ENCODE measurements around the gene MPZL3.
"Not testable (repeated sequence)": the region's sequence is repeated elsewhere in the genome, so short reads cannot be mapped to it uniquely, and the experiment has no call there.

MPZL3 gene

DNA sequence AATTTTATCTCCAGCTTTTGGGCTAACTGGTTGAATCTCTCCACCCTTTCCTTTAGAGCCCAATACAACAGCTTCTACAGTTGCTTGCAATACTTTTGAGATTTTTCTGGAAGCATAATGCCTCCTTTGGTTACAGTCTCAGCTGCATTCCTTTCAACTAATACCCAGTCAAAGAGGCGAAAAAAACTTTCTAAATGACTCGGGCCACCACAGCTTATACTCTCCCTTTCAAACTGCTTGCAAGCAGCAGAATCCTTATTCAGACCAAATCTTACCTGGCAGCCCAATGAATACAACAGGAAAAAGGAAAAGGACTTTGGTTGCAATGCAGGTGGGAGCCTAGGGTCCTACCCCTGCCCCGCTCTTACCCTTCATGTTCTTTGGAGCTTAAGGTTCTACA lies 43.1 kb downstream of the MPZL3 start:
- DNase-seq, result no peak

DNA sequence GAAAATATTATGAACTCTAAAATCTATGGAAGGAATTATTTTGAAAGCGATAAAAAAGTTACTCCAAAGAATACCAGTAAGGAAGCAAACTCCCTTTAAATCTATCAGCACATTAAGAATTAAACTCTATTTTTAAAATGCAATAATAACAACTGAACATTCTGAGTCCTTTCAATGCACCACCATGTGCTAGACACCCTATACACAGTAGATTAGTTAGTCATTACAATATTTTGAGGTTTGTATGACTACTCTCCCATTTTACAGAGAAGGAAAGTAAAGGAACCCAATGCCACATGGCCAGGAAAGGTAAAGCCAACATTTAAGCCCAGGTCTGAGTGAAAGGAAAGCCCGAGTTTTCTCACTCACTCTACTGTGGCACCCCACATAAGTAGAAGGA lies 45.1 kb downstream of the MPZL3 start:
- DNase-seq, result no peak

DNA sequence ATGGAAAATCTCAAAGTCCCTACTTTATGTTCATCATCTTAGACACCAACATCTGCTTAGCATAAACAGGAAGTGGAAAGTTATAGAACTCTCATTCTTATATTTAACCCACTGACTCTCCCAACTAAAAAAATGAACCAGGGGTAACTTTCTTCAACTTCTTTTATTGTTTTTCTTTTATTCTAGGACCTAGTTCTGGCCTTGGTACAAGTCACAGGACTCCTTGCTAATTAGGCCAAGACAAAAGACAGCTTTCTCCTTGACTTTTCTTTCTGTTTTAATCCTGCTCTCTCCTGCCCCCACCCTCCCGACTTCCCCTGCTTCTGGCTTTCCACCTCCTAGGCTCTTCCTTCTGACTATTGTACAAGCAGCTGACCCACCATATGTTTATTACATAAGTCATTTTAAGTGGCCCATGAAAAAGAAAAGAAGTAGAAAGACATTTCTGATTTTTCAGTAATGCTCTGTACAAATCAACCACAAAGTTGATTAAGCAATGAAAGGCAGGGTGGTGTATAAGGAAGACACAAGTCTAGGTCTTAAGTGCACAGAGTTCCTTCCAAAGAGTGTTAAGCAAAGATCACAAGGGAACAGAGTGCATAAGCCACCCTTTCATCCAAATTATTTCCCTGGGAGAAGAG lies 45.7 kb downstream of the MPZL3 start:
- no peak for DNase-seq

DNA sequence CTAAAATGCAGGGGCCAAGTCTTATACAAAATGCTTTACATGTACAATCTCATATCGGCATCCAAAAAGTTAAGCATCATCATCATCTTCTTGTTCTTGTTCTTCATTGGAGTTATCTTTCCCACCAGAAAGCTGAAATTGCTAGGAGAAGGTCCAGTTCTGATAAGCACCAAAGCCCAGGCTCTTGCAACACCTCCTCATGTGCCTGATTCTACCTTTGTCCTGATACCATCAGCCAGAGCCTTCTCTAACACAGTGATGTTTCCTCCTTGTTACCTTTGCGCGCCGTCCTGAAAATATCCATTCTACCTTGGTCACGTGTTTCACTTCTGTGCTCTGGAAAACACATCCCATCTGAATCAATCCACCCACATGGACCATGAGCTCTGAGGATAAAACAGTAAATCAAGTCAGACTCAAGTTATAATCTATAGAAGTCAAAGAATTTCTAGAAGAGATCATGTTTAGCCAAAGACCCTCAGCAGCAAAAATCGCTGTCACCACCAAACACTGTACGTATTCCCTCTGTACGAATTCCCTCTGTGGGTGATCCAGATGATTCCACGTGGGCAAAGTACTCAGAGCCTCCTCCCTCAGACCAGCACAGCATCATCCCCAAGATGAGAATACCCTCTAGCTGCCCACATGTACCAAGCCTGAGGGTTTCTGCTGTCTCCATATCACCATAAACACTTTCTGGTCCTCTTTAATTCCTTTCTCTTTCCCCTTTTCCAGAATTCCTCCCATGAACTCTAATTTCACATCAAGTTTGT lies 46.4 kb downstream of the MPZL3 start:
- no peak for DNase-seq

DNA sequence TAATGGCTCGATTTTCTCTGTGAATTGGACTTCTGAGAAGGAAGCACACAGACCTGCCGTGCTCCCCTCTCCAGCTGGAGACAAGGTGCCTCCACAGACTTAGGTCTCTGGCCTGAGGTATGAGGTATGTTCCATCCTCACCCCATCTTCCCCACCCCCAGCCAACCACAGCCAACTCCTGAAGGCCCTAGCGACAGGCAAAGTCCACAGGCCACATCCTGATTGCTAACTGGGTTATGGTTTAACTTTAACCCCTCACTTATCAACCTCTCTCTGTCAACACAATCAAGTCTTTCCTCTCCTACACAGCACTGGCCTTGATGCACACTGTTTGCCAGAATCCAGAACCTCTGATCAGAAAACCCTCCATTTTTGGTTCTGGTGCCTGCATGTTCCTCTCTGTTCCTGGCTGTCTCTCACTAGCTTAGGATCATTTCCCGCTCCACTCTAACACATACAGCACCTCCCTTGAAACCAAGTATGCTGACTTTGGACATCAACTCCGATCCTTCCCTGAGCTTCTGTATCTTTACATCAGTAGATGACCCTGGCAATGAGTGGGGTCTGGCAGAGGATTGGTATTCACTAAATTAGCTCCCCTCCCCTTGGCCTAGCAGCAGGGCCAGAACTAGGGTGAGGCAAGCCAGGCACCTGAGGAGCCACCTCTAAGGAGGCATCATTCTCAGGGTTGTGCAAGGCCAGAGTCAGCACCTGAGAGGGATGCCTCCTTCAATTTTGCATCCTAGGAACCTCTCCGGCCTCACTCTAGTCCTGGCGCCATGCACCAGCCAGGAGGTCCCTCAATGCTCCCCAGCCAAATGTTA lies 49.4 kb downstream of the MPZL3 start:
- DNase-seq, result no peak

DNA sequence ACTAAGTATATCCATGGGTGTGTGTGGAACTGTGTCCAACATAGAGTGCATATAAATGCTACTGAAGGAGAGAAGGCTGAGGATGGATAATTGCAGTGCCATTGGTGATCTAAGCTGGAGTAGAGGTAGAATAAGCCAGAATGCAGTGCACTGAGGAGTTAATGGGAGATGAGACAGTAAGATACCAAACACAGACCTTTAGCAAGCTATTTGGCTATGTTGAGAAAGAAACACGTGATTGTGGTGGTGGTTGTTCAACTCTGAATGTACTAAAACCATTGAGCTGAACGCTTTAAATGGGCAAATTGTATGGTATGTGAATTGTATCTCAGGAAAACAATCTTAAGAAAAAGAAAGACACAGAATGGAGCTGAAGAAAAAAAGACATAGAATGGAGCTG lies 50.2 kb downstream of the MPZL3 start:
- no peak for DNase-seq

DNA sequence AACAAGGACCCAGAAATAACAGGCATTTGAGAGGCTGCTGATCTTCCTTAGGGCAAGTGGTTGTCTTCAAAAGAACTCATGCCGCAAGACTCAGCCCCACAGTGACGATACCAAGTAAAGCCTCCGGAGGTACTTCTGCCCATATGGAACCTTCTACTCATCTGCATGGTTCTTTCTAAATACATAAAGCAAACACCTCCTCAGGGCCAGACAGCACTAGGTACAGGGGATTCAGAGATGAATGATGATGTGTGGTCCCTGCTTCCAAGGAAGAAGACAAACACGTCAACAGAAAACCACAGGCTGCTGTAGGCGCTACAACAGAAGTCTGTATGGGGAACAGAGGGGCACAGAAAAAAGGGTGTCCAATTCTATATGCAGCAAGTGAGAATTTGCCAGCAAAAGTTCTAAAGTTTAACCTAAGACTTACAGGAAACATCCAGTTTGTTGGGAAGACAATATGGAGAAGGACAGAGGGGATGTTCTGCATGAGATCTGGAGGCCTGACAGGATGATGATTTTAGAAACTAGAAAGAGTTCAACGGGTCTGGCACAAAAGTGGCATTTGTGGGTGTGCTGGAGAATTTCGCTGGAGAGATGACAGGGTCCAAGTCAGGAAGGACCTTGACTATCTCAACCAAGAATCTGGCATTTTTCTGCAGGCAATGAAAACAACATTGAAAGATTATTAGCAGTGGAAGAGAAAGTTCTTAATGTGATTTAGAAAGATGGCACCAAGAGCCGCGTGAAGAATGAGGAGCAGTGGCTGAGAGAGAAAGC lies 51.1 kb downstream of the MPZL3 start:
- DNase-seq, result no peak

DNA sequence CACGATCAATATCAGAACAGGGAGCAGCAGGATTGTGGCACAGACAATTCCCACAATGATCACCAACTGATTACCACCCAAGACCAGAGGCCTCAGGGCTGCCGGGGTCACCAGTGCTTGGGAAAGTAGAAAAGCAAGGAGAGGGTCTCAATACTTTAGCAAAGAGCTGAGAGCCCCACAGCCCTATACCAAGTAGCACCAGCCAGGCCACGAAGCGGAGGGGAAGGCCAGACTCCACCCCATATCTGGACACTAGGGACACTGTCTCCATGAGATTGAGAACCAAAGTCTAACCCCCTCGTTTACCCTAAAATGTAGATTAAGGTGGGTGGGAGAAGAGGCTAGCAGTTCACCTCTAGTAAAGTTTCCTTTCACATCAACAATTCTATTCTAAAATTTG lies 51.7 kb downstream of the MPZL3 start:
- DNase-seq, result no peak

DNA sequence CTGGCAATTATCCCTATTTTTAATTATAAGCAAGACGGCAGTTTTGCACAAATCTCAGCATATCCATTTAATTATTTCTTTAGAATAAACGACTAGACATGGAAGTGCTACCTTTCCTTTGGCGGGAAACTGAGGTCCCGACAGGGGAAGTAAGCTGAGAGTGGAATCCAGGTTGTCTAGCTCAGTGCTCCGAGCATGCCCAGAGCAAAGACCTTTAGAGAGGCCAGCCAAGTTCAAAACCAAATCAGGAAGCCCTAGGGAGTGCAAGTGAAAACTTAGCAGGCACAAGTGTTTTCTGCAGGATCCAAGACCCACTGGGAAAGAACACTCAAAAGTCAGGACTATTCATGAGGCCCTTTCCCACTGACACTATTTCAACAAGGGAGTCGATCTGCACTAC lies 53.0 kb downstream of the MPZL3 start:
- no peak for DNase-seq

DNA sequence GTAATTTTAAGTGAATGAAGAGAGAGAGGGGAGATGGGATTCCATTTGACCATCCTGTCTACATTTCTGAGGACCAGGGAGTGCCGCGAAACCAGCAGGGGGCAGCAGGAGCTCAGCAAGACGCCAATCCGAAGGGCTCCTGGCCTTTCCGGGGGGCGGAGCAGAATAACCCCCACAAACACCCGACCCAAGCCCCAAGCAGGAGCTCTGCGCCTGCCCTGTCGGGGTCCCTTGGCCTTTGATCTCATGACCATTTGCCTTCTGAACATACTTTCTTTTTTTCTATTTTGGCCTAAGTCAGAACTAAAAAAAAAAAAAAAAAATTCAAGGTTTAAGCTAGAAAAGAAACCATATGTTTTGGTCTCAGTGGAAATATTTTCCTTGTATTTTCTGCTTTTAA lies 53.8 kb downstream of the MPZL3 start:
- peak; percentile 5 for DNase-seq

DNA sequence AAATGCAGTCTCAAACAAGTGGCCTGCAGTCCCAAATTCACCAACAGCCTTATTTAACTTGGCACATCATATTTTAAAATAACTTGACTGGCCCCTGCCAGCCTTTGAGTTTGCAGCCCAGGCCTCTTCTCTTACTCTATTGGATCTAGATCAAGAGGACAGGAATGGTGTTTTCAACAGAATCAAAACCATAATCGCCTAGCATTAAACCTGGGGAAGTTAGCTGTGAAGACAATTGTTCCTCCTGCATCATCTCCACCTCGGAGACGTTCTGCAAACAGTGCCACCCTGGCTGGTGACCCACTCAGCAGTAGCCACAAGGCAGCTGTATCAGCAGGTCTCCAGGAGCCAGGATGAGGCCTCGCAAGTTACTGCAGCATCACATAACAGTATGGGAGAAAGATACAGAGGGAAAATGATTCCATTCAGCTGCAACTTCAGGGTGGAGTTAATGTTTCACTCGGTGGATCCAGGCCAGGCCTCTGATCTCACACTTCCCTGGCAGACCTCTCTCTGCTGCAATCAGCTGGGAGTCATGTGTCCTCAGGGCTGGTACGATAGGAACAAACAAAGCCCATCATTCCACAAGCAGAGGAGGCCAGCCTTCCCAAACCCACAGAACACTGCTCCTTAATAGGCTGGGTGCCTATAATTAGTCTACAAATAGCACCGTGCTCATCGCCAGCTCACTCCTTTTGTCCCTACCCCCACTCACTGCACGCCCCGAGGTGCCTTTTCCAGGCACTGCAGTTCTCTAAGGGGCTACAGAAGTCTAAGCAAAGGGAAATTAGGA lies 57.1 kb downstream of the MPZL3 start:
- peak; percentile 56 for DNase-seq

DNA sequence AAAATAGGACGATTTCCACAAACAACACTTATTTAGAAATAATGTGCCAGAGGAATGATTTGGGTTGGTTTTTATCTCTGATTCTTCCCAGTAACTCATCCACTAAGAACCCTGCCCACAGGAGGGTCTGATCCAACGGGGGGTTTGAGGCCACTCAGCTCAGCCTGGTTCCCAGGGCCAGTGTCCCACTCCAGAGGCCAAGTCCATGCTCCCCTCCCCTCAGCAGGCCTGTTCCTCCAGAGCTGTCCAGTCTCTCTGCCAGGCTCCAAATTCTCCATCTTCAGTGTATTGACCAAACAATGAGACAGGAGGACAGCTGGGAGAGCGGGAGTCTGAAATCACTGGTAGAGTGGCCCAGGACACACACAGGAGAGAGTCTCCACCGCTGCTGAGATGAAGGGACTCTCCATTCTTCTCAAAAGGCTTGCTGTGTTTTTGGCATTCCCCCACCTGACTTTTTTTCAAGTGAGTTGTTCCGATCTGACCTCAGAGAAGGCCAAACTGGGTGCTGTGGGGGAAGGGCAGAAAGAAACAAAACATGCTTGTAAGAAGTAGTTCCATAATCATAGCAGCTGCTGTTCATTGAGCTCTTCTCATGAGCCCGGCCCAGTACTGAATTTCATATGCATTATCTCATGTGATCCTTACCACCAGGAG lies 58.1 kb downstream of the MPZL3 start:
- DNase-seq, result no peak

DNA sequence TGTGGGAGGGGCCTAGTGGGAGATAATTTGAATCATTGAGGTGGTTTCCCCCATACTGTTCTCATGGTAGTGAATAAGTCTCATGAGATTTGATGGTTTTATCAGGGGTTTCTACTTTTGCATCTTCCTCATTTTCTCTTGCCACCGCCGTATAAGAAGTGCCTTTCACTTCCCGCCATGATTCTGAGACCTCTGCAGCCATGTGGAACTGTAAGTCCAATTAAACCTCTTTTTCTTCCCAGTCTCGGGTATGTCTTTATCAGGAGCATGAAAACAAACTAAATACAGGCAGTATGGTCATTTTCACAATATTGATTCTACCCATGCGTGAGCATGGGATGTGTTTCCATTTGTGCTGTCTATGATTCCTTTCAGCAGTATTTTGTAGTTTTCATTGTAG lies 59.3 kb downstream of the MPZL3 start:
- not testable (repeated sequence) for DNase-seq

DNA sequence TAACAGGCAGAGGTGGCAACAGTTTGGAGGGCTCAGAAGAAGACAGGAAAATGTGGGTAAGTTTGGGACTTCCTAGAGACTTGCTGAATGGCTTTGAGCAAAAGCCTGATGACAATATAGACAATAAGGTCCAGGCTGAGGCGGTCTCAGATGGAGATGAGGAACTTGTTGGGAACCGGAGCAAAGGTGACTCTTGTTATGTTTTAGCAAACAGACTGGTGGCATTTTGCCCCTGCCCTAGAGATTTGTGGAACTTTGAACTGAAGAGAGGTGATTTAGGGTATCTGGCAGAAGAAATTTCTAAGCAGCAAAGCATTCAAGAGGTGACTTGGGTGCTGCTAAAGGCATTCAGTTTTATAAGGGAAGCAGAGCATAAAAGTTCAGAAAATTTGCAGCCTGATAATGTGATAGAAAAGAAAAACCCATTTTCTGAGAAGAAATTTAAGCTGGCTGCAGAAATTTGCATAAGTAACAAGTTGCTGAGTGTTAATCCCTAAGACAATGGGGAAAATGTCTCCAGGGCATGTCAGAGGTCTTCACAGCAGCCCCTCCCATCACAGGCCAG lies 61.1 kb downstream of the MPZL3 start:
- not testable (repeated sequence) for DNase-seq

DNA sequence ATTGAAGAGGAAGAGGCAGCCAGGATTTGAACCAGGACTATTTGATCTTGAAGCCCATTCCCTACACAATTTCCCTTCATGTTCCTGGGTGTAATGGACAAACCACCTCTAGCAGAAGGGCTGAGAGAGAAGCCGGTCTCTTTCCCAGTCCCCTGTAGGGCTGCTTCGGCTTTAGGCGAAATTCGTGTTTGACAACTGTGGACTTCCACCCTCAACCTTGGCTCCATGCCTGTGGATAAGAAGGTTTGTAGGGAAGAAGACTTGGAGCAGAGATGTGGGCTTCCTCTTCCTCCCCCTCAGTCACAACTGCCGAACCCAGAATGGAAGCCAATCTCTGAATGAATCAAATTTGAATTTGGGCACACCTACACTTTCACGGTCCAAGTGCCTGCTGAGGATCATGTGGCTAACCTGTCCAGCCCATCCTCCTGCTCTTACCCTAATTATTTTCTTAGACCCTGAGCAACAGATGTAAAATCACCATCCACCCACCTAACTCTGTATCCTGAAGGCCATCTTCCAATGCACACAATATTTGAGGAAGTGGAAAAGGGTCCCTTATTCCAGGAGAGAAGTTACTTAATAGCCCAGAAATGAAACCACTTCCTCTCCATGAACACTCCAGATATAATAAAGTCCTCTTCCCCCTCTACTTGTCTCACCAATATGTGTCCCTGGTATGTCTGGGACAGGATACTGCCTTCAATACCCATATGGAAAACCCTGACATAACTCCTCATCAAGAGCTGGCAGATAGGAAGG lies 65.6 kb downstream of the MPZL3 start:
- no peak for DNase-seq

DNA sequence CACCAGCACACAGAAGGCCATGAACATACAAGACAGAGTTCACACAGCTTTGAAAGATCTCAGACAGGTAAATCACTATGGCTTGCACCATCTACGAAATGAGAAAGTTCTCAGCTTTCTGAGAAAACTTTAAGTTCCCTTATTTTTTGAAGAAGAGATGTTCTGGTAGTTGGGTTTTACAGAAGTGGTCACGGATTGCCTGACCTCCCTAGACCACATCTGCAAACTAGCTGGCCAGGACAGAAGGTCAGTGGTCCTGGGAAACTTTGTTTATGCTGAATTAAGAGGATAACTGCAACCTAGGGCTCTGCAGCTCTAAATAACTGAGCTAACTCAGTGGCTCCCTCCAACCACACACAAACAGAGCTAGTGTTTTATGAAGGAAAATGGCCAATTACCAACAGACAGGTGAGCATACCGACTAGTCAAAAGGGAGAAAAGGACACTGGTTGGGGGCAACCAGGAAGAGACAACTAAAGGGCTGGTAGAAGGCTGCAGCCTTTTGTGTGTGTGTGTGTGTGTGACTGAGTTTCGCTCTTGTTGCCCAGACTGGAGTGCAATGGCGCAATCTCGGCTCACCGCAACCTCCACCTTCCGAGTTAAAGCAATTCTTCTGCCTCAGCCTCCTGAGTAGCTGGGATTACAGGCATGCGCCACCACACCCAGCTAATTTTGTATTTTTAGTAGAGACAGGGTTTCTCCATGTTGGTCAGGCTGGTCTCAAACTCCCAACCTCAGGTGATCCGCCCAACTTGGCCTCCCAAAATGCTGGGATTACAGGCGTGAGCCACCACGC lies 67.2 kb downstream of the MPZL3 start:
- no peak for DNase-seq

DNA sequence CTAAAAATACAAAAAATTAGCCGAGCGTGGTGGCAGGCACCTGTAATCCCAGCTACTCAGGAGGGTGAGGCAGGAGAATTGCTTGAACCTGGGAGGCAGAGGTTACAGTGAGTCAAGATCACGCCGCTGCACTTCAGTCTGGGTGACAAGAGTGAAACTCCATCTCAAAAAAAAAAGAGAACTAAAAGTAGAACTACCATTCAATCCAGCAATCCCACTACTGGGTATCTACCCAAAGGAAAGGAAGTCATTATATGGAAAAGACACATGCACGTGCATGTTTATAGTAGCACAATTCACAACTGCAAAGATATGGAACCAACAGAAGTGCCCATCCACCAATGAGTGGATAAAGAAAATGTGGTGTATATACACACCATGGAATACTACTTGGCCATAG lies 68.5 kb downstream of the MPZL3 start:
- not testable (repeated sequence) for DNase-seq

DNA sequence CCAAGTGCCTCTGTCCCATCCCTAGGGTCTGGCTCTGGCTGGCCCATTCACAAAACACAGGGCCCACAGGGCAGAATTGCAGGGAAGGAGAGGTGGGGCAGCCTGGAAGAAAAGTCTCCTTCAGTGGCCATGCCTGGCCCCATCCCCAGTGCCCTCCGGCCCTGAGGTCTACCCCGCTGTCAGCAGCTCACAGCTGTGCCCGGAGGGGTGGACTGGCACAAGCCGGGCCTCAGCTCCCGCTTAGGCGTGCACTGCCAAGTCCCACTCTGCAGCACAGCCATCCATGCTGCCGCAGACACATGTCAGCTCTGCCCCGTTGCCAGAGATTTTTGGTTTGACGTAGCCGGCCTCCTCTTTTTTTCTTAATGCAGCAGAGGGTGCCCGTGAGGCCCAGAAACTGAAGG lies 71.9 kb downstream of the MPZL3 start:
- DNase-seq, result no peak

DNA sequence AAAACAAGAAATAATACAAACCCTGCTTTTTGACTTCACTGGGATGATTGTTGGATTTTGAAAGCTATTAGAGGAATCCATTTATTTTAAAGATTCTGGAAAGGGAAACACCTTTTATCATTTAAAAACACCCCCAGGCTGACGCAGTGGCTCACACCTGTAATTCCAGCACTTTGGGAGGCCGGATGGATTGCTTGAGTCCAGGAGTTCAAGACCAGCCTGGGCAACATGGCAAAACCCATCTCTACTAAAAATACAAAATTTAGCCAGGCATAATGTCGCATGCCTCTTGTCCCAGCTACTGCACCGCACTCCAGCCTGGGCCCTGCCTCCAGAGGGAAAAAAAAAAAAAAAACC lies 75.4 kb downstream of the MPZL3 start:
- DNase-seq, result no peak

Data from NCI-H1417 treated with DMSO at 0.1 percent for 48 hours (cell line).